Gastroesophageal sphincter (tissue), 4 donors: Measurements from ENCODE around the gene COX4I1. TPM values are rescaled to one million over a fixed set of nuclear protein-coding genes. Genes with fewer than 3 reads are reported as not detected.

Source experiments
- ATAC-seq: fragments of 150-250 bp; one replicate; pipeline ENCODE4 v1.9.1; 2016; ENCODE audit warnings: mild to moderate bottlenecking, moderate library complexity
- H3K27ac ChIP-seq, 4 donors: fragments of 200-600 bp; sonication (generic) in 3 of 4; 1 replicate in 3 of 4; 2 replicates in 1 of 4; pipeline ENCODE4 v1.5.1; 2016 to 2019
- H3K27me3 ChIP-seq: fragments of 200-600 bp; sonication (generic); one replicate; pipeline ENCODE4 v1.5.1; 2019
- H3K36me3 ChIP-seq, 2 donors: fragments of 200-600 bp; sonication (generic); one replicate each; pipeline ENCODE4 v1.5.1; 2019; ENCODE audit warnings: control low read depth in 1 of 2
- H3K4me1 ChIP-seq, 3 donors: fragments of 200-600 bp; sonication (generic); 1 replicate in 2 of 3; 2 replicates in 1 of 3; pipeline ENCODE4 v1.5.1; 2016 to 2019; ENCODE audit warnings: control low read depth in 2 of 3
- H3K4me3 ChIP-seq, 2 donors: fragments of 200-600 bp; sonication (generic); one replicate each; pipeline ENCODE4 v1.5.1; 2019; ENCODE audit warnings: mild to moderate bottlenecking in 1 of 2, moderate library complexity in 1 of 2
- H3K9me3 ChIP-seq, 3 donors: fragments of 200-600 bp; sonication (generic); one replicate each; pipeline ENCODE4 v1.5.1; 2017 to 2019; ENCODE audit warnings: control low read depth in 2 of 3
- CTCF ChIP-seq, 4 experiments: fragments of 200-600 bp in 2 of 4; fragments of 450-650 bp in 2 of 4; sonication (generic) in 1 of 4; IDR thresholded peaks; one replicate each; pipeline ENCODE4 v1.5.1; 2017 to 2019; ENCODE audit warnings: antibody characterized with exemption in 4 of 4, mild to moderate bottlenecking in 2 of 4, moderate library complexity in 2 of 4
- EP300 ChIP-seq: sonication (generic); formaldehyde crosslinking; IDR thresholded peaks from one replicate; pipeline ENCODE4 v1.6.1; 2017; ENCODE audit warnings: antibody characterized with exemption, mild to moderate bottlenecking
- POLR2A ChIP-seq, 2 donors: fragments of 450-650 bp; IDR thresholded peaks; one replicate each; pipeline ENCODE4 v1.6.1; 2017; ENCODE audit warnings: antibody characterized with exemption in 2 of 2, mild to moderate bottlenecking in 2 of 2, moderate library complexity in 1 of 2
- POLR2AphosphoS5 ChIP-seq: sonication (generic); formaldehyde crosslinking; IDR thresholded peaks from one replicate; pipeline ENCODE4 v1.6.1; 2017; ENCODE audit warnings: antibody characterized with exemption
- WGBS, 2 donors: methylation state at CpG; one replicate each; pipeline ENCODE4 v1.1.5; 2018; ENCODE audit warnings: low coverage in 1 of 2; 5-methylcytosine and 5-hydroxymethylcytosine counted together
- total RNA-seq, 4 donors: library from RNA; depleted of rRNA; stranded (reverse); fragments of >200 nt; gene quantifications; one replicate each; pipeline ENCODE4 v1.1.0, GENCODE V29; 2016

COX4I1 gene
- total RNA-seq, 4 donors from 2014 or later = 465 to 597 (median 507) TPM

- H3K36me3 ChIP-seq = peaks cover 0 to 61% of the 10 kb centered on the region in 2 donors
Observed at GRCh38 chr16:85774811-85775210, 24.7 kb upstream of the COX4I1 start.

GRCh38 chr16:85777583-85778310, 21.7 kb upstream of the COX4I1 start:
- peaks cover 0 to 64% of the 10 kb centered on the region in 2 donors for H3K36me3 ChIP-seq
- H3K27ac ChIP-seq = peak overlapping the region in 1 of 4 donors; percentile 16
- TF ChIP-seq CTCF (IDR thresholded peaks at IDR 0.05) = no peak
- TF ChIP-seq POLR2AphosphoS5 = no peak
- no peak for TF ChIP-seq EP300
- TF ChIP-seq POLR2A (IDR thresholded peaks at IDR 0.05) = no peak
- no peak for ATAC-seq
- H3K4me1 ChIP-seq = peaks cover 0 to 14% (median 0%) of the 10 kb centered on the region in 3 donors
- no peaks in the 10 kb centered on the region for H3K9me3 ChIP-seq
- WGBS, 2 donors = 69 to 82% methylated on average over 3 of the region's 4 CpGs
- H3K27me3 ChIP-seq = no peaks in the 10 kb centered on the region
- H3K4me3 ChIP-seq = no peak overlapping the region

More at GRCh38 chr16:85774811-85775210, 24.7 kb upstream of the COX4I1 start:
- H3K9me3 ChIP-seq = no peaks in the 10 kb centered on the region
- TF ChIP-seq POLR2A (IDR thresholded peaks at IDR 0.05) (no peak), CTCF (IDR thresholded peaks at IDR 0.05) (no peak), POLR2AphosphoS5 (no peak), EP300 (no peak)
- ATAC-seq = no peak
- WGBS, 2 donors = 88 to 91% methylated on average over 4 to 6 of the region's 8 CpGs
- no peaks in the 10 kb centered on the region for H3K27me3 ChIP-seq
- H3K4me1 ChIP-seq = no peaks in the 10 kb centered on the region
- H3K4me3 ChIP-seq = no peak overlapping the region
- no peak overlapping the region for H3K27ac ChIP-seq

GRCh38 chr16:85778873-85779272, 20.6 kb upstream of the COX4I1 start:
- no peaks in the 10 kb centered on the region for H3K27me3 ChIP-seq
- H3K4me3 ChIP-seq = no peak overlapping the region
- H3K4me1 ChIP-seq = peaks cover 0 to 23% (median 0%) of the 10 kb centered on the region in 3 donors
- 72 to 73% methylated on average over 6 to 8 of the region's 12 CpGs for WGBS, 2 donors
- H3K27ac ChIP-seq = no peak overlapping the region
- H3K36me3 ChIP-seq = peaks cover 0 to 67% of the 10 kb centered on the region in 2 donors
- no peaks in the 10 kb centered on the region for H3K9me3 ChIP-seq
- TF ChIP-seq POLR2AphosphoS5 = no peak
- TF ChIP-seq POLR2A (IDR thresholded peaks at IDR 0.05) = no peak
- TF ChIP-seq EP300 = no peak
- no peak for TF ChIP-seq CTCF (IDR thresholded peaks at IDR 0.05)
- no peak for ATAC-seq

- peaks cover 0 to 64% of the 10 kb centered on the region in 2 donors for H3K36me3 ChIP-seq
- no peak overlapping the region for H3K4me3 ChIP-seq
- no peak for ATAC-seq
- H3K9me3 ChIP-seq = no peaks in the 10 kb centered on the region
- peaks cover 0 to 23% (median 0%) of the 10 kb centered on the region in 3 donors for H3K4me1 ChIP-seq
- 33 to 88% methylated on average over 1 to 18 of the region's 26 CpGs for WGBS, 2 donors
- TF ChIP-seq POLR2A (IDR thresholded peaks at IDR 0.05) (no peak), CTCF (IDR thresholded peaks at IDR 0.05) (no peak), POLR2AphosphoS5 (no peak), EP300 (no peak)
- no peak overlapping the region for H3K27ac ChIP-seq
- H3K27me3 ChIP-seq = no peaks in the 10 kb centered on the region
Observed at GRCh38 chr16:85780281-85780680, 19.2 kb upstream of the COX4I1 start.

- no peak for TF ChIP-seq CTCF (IDR thresholded peaks at IDR 0.05)
- no peak for ATAC-seq
- Histone ChIP-seq H3K4me1 (peaks cover 0 to 23% (median 0%) of the 10 kb centered on the region in 3 donors), H3K4me3 (no peak overlapping the region), H3K27me3 (no peaks in the 10 kb centered on the region), H3K36me3 (peaks cover 0 to 66% of the 10 kb centered on the region in 2 donors), H3K27ac (no peak overlapping the region), H3K9me3 (no peaks in the 10 kb centered on the region)
- WGBS, 2 donors = 86 to 96% methylated on average over 8 to 10 of the region's 10 CpGs
Observed at GRCh38 chr16:85781156-85781555, 18.3 kb upstream of the COX4I1 start.
